Activated T-cell treated with anti-CD3 and anti-CD28 coated beads for 48 hours (primary cell): ENCODE data around the gene MORN1.
"Not testable (repeated sequence)": the region's sequence is repeated elsewhere in the genome, so short reads cannot be mapped to it uniquely, and the experiment has no call there.

Experiments used
- DNase-seq: peaks from one replicate; pipeline ENCODE4 v3.0.0-alpha.2; 2020; ENCODE audit warnings: low read depth

MORN1 gene

DNA sequence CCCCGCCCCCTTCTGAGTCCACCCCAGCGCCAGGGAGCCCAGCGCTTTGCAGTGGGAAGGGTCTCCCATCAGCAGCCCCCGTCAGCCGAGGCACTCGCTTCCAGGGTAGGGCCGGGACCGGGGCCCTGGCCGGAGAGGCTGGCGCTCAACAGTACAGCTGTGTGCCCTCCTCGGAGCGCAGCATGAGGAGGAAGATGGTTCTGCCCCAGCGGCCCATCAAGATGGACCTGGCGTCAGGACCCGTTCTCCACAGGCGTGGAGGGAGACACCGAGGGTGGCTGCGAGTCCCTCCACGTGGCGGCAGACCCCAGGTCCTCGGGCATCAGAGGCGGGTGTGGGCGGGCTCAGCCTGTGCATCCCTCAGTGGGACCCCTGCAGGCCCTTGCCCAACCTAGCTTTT is 54.3 kb downstream of the MORN1 start:
- no peak for DNase-seq

DNA sequence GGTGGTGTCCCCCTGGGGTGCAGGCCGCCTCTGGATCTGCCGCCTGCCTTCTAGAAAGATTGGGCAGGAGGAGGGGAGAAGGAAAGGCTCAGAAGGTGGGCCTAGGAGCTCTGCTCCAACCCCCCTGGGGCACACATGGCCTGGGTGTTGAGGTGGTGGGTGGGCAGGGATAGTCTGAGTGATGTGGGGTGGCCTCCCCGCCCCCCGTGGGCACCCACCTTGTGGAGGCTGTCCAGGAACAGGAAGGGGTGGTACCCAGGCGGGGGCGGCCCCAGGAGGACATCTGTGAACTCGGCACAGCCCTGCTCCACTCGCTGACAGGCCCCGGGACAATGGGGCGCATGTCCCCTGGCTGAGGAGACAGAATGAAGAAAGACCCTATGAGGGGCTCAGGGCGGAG is 54.9 kb downstream of the MORN1 start:
- DNase-seq, result no peak

DNA sequence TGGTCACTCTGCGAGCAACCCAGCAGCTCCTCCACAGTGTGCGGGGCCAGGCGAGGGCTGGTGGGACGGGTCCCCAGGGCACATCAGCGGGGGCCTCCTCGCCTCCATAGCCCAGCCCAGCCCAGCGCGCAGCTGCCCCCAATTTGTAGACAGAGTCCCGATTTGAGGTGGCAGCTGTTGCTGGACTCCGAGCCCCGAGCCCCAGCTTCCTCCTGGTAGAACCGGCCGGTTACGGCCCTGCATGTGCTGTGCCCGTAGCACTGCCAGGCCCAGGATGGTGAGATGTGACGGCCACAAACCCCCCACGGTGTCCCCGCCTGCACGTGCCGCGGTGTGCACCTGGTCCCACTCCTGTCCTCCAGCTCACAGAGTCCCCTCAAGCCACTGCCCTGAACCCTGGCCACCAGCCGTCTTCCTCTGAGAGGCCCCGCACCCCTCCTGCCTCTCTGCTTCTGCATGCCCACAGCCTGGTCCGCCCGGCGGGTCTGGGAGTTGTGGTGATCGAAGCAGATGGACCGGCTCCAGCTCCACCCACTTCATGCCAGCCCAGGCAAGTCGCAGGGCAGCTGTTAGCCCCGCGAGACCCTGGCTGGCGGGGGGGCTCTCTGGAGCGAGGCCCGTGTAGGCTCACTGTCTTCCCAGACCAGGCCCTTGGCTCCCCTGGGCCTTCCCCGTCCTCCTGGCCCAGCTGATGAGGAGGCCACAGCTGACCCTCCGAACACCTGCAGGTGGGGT is 55.5 kb downstream of the MORN1 start:
- DNase-seq, result no peak

DNA sequence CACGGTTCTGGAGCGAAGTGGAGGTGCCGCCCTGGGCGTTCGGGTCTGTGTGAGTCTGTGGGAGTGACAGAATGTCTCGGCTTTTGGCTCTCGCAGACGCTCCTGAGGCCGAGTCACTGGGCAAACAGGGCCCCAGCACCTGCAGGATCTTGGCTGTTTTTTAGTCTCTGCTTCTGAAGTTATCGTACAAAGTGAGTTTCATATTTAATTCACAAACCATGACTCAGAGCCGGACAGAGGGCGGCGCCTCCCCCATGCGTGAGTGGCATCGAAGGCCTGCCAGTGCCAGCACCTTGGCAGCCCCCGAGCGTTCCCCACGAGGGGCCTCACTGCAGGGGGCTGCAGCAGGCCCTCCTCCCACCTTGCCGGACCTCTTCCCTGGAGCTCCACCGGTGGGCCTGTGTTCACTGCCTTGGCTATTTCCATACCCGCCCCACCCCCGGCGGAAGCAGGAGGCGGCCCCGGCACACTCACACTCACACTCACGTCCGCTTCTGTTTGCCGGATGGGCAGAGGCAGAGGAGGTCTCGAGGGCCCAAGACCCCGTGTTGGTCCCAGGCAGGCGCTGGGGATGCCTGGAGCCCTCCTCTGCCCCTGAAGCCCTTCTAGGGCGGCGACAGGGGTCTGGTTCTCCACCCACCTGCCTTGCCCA is 56.3 kb downstream of the MORN1 start:
- DNase-seq, result no peak

DNA sequence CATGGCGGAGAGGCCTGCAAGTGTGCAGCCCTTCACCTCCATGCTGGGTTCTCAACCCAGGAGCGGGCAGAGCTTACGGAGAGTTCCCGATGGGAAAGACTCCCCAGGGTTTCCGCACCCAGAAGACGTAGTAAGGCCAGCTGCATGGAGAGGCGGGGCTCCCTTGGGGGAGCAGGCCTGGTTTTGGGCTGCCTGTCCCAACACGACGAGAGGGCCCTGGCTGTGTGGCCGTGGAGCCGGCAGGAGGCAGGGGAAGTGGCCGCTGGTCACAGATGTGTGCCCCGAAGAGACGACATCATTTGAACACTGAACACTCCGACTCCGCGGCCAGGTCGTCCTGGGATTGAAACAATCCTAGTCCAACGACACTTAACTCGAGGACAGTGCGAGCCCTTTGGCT is 57.0 kb downstream of the MORN1 start:
- DNase-seq, result no peak

DNA sequence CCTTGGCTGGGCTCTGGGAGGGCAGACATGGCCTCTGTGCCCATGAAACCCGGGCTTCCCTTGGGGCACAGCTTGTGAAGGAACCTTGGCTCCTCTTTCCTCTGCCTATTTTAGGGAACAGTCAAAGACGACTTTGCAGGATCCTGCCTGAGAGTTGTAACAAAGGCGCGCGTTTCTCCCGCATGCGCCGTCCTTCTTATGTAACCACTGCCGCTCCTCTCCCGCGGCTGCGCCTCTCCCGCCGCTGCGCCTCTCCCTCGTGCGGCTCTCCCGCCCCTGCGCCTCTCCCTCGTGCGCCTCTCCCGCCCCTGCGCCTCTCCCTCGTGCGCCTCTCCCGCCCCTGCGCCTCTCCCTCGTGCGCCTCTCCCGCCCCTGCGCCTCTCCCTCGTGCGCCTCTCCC is 59.8 kb downstream of the MORN1 start:
- DNase-seq, result not testable (repeated sequence)

DNA sequence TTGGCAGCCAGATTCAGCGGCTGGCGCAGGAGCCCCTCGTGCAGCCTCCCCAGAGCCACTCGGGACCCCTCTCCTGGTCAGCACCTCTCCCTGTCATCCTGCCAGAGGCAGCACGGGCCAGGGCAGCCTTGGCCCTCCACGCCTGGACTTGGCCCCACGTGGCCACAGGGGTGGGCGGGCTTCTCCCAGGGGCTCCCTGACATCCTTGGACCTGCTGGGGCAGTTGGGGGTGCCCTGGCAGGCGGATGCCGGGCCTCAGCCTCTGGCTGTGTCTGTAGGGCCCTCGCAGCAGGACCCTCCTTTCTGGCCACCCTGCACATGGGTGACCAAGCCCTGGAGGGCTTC is 60.2 kb downstream of the MORN1 start:
- no peak for DNase-seq

DNA sequence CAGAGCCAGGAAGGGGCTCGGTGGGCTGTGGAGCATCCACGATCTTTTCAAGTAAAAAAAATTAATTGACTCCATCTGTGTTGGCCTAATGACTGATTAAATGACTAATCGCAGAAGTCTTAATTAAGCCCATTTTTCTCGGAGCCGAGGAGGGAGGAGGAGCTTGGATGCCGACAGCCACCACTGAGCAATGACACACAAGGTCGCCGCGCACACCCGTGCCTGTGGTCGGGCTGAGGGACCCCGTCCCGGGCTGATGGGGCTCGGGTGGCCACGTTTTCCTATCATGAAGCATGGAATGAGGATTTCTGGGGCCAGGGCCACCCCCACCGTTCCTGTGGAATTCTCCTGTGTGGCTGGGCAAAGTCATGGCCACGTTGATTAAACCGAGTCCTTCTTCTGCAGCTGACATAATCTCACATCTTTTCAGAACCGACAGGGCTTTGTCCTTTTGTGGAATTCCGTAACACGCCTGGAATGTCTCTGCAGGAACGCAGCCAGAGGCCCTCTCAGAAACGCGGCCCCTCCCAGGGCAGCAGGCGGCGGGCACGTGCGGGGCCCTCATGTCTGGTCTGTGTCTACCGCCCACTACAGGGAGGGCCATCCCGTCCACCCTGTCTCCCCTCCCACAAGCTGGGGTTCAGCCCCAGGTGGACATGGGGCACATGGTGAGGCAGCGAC is 60.7 kb downstream of the MORN1 start:
- DNase-seq, result no peak

DNA sequence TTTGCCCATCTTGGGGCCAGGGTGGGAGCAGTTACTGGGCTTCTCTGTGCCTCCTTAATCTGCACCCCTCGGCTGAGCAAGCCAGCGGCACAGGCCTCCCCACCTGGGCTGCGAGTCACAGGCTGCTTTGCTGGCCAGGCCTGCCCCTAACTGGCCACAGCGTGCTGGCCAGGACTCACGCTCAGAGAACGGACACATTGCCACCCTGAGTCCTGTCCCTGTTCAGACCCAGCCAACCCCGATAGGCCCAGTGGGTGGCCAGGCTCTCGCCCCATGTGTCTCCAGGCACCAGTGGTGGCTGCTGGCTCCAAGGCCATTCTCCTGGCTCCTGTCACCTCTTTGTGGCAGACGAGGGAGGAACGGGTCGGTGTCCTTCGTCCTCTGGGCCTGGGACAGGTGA is 61.3 kb downstream of the MORN1 start:
- no peak for DNase-seq

DNA sequence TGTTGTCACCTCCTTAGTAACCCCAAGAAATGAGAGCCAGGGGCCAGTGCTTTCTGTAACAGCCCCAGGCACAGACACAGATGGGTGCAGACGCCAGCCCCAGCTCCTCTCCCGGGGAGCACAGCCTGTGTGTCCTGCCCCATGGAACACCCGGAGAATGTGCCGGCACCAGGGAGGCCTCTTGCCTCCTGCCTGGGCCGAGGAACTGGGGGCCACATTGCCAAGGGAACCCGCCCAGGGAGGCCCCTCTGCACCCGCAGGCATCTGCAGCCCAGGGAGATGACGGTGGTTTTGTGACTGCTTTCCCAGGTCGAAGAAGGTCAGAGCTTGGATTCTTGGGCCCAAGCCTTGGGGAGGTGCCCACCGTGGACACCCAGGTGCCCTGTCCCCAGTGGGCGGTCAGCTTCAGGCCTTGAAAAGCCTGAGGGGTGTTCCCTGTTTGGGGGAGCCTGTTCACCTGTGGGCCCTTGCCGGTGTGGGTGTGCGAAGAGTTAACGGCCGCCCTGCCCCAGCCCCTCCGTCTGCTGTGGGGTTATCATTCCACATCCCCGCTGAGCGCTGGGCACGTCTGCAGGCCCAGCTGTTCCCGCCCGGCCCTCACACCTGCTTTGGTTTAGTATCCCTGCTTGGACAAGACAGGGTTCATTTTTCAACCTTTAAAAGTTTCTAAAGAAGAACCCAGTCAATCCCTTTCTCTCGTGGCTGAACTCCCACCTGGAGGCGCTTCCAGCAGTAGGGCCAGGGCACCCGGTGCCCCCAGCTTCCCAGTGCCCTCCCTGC is 62.5 kb downstream of the MORN1 start:
- no peak for DNase-seq

DNA sequence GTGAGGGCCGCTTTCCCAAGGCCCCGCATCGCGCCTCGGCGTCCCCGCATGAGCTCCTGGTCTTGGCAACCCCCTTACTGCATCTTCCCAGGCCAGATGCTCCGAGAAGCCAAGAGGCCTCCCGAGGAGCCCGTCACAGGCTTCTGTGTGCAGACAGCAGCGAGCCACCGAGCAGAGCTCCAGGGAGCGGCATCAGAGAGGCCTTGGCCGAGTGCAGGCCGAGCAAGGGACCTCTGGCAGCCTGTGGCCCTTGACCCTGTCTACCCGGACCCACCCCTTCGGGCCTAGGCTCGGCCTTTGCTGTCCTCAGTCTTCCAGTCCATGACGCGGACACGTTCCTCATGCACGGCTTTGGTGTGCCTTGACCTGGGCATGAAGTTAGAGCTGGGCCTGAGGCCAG is 63.5 kb downstream of the MORN1 start:
- DNase-seq, result no peak

DNA sequence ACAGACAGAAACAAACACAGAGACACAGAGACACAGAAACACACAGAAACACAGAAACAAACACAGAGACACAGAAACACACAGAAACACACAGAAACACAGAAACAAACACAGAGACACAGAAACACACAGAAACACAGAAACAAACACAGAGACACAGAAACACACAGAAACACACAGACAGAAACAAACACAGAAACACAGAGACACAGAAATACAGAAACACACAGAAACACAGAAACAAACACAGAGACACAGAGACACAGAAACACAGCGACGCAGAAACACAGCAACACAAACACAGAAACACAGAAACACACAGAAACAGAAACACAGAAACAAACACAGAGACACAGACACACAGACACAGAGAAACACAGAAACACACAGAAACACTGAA is 64.2 kb downstream of the MORN1 start:
- DNase-seq, result not testable (repeated sequence)

DNA sequence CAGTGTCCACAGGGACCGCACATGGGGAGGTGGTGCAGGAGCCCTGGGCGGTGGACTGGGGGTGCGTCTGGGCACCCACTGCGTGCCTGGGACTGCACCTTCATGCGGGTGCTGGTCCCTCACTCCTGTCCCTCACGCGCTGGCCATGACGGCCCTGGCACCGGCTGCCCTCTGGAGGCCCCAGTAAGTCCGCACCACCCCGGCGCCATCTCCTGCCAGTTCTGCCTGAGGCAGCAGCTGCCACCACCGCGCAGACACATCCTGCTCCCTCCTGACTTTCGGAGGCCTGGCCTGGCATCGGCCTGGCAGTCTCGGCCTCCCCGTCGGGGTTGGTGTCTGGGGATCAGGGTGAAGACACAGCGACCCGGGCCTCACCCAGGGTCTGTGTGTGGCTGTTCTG is 64.8 kb downstream of the MORN1 start:
- DNase-seq, result no peak

DNA sequence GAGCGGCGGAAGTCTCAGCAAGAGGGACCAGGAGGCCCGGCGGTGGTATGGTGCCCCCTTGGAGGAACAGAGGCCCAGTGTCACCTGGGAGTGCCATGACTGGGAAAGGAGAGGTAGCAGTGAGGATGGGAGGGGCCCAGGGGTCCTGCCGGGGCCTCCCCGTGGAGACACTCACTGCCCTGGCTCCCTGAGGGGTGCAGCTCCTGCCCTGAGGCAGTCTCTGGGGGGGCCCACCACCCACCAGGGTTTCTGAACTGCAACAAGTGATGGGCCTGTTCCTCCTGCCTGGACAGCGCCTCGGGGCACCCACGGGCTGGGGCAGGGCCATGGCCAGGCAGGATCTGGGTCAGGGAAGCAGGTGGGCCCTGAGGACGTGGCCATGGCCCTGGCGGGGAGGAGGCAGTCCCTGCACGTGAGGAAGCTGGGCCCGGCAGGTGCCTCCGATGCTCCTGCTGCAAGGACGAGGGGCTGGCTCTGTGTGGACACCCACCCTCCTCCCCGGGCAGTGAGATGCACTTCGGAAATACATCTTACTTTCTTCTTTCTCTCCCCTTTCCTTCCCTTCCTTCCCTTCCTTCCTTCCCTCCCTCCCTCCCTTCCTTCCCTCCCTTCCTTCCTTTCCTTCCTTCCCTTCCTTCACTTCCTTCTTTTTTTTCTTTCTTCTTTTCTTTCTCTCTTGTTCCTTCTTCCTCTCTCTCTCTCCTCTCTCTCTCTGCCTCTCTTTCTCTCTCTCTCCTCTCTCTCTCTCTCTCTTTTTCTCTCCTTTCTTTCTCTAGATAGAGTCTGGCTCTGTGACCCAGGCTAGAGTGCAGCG is 66.6 kb downstream of the MORN1 start:
- no peak for DNase-seq

DNA sequence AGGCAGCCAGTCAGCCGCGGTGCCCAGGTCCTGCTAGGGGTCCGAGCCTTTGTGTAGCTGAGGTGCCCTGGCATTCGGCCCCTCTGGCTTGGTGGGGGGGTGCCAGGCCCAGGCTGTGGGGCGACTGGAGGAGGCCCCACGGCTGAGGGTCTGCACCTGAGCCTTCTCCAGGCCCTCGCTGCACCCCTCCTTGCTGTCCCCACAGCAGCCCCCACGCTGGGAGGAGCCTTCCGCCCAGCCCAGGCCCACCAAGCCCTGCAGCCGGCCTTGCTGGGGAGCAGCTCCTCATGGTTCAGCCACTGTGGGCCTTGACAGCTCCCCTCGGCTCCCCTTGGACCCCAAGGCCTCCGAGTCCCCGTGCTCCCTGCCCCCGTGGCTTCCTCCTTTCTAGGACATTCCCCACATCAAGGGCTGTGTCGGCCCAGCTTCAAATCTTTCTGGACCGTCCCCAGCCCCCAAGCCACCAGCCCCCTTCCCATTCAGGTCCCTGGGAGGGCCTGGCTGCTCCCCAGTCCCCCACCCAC is 67.8 kb downstream of the MORN1 start:
- DNase-seq, result no peak

DNA sequence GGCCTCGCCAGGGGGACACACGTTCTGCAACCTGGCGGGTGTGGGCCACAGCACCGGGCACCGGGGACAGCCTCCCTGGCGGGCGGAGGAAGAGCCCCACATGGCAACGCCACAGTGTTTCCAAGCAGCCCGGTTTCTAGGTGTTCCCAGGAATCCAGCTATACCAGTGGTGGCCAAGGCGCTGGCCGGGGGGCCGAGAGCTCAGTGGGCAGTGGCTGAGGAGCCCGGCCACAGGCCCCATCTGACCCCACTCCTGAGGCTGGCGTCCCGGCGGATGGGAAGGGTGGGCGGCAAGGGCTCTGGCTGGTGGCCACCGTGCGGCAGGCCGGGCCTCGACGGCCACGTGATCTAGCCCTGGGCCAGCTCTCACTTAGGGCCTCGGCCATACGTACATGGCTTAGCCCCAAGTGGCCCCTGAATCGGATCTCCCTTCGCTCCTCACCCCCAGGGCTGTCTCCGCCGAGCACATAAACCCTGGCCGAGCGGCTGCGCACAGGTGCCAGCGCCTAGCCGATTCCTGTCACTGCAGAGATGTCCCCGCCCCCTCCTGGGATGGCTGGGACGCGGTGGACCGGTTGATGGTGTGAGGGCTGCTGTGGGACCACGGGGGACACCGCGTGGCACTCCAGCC is 68.7 kb downstream of the MORN1 start:
- DNase-seq, result no peak

DNA sequence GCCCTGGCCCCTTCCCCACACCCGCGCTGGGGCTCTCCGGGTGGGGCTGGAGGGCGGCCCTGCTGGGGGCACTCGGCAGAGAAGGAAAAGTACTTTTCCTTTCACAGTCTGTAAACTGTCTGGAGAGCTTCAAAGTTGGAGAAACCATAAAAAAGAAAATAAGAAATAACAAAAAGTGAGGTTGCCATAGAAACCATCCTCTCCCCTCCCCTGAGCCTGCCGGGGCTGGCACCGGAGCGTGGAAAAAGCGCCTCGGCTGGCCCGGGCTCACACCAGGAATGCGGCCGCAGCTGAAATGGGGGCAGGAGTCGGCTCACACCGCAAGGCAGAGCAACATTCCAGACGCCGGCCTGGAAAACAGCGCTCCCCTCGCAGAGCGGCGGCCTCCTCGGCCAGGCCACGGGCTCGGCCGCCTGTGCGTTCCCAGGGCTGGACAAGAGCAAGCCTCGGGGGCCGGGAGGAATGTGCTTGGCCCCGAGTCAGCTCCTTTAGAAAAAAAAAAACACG is 69.2 kb downstream of the MORN1 start:
- no peak for DNase-seq

DNA sequence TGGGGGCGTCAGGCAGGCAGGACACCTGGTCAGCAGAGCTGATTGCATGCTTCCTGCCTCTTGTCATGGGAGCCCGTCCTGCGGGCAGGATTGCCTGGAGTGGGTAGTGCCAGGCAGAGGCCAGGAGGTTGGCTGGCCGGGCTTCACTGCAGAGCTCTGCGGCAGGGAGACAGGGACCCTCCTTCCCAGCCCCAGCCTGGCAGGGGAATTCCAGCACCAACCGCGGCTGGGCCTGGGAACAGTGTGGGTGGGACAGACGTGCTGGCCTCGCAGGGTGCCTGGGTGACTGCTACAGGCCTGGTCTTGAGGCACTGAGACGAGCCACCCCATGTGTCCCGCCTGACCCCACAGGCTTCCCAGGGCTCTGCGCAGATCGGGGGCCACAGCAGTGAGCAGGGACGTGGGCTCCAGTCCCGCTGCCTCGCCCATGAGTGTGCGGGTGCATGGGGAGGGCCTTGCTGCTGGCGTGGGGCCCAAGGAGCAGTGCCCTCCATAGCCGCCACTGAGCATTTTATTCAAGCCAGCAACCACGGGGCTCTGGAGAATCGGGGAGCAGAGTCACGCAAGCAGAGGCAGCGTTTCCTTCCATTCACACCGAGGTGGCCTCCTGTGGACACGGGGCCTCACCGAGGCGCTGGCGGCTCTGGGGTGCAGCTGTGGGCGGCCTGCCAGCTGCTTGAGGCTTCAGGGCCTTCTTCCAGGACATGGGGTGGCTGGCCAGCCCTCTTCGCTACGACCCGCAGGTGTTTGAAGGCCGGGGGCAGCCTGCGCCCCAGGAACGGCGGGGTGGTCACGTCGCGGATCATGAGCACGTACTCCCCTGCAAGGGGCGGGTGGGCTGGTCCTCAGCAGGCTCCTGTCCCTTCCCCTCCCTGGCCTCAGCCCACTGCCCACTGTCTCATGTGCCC is 70.3 kb downstream of the MORN1 start:
- no peak for DNase-seq

DNA sequence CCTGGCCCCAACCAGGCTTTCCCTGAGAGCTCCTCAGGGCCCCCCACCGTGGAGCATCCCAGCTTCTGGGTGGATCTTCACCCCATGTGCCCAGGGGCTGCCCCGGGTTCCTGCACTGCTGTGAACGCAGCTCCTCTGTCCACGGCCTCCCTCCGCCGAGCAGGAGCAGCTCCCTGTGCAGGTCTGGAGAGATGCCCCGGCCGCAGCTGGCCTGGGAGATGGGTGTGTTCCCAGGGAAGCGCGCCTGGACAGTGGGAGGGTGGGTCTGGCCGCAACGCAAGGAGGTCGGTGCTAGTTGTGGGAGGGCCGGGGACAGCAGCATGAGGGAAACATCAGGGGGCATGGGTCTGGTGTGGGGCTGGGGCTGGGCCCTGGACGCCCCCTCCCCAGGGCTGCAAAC is 71.3 kb downstream of the MORN1 start:
- no peak for DNase-seq

DNA sequence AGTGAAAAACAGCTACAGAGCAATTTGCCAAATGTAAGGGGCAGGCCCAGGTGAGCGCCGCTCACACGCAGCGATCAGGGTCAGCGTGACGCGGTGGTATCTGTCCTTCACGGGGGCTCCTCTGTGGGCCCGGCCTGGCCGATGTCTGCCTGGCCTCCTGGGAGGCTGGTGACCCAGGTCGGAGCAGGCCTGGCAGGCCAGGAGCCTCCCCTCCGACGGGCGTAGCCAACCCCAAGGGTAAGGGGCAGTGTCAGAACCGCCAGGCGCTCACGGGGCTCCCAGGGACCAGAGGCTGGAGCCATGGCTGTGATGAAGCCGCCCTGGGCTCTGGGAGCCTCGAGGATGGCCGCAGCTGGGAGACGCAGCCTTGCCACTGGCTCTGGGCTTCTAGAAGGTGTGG is 72.1 kb downstream of the MORN1 start:
- no peak for DNase-seq
